8988T (cell line): ENCODE data around the gene PRKCB.

Source experiments
- DNase-seq: peaks from one replicate; pipeline ENCODE4 v3.0.0; 2011

Gene PRKCB

GRCh38 chr16:23836404-23837311, 875 bp downstream of the PRKCB start:
- no peak for DNase-seq

GRCh38 chr16:23837553-23838308, 1.9 kb downstream of the PRKCB start:
- DNase-seq, result no peak

- DNase-seq, result no peak
These were observed 2.8 kb downstream of the PRKCB start for GRCh38 chr16:23838485-23839142.

GRCh38 chr16:23840310-23840709, 4.5 kb downstream of the PRKCB start:
- no peak for DNase-seq

- no peak for DNase-seq
These were observed 6.4 kb downstream of the PRKCB start for GRCh38 chr16:23842137-23842600.

- no peak for DNase-seq
These were observed 7.4 kb downstream of the PRKCB start for GRCh38 chr16:23843143-23843542.

- no peak for DNase-seq
These were observed 11.5 kb downstream of the PRKCB start for GRCh38 chr16:23847251-23847650.

GRCh38 chr16:23847948-23848347, 12.2 kb downstream of the PRKCB start:
- no peak for DNase-seq

- DNase-seq, result no peak
These were observed 13.2 kb downstream of the PRKCB start for GRCh38 chr16:23848958-23849357.

GRCh38 chr16:23852794-23853562, 17.2 kb downstream of the PRKCB start:
- DNase-seq, result no peak

GRCh38 chr16:23855010-23855409, 19.2 kb downstream of the PRKCB start:
- no peak for DNase-seq

- no peak for DNase-seq
These were observed 20.5 kb downstream of the PRKCB start for GRCh38 chr16:23856251-23856709.

- DNase-seq, result no peak
These were observed 21.6 kb downstream of the PRKCB start for GRCh38 chr16:23857256-23857880.

GRCh38 chr16:23857881-23858269, 22.1 kb downstream of the PRKCB start:
- DNase-seq, result no peak

GRCh38 chr16:23858542-23858941, 22.8 kb downstream of the PRKCB start:
- DNase-seq, result no peak

GRCh38 chr16:23859713-23860269, 24.0 kb downstream of the PRKCB start:
- no peak for DNase-seq

- no peak for DNase-seq
These were observed 26.1 kb downstream of the PRKCB start for GRCh38 chr16:23861874-23862273.

GRCh38 chr16:23862556-23862955, 26.8 kb downstream of the PRKCB start:
- DNase-seq, result no peak

GRCh38 chr16:23863511-23864422, 28.0 kb downstream of the PRKCB start:
- DNase-seq, result no peak

- DNase-seq, result no peak
These were observed 30.1 kb downstream of the PRKCB start for GRCh38 chr16:23865853-23866252.

GRCh38 chr16:23866621-23867020, 30.8 kb downstream of the PRKCB start:
- no peak for DNase-seq
